GM20000 (cell line): ENCODE results near the gene WWP2.

Source experiments
- DNase-seq: peaks from one replicate; pipeline ENCODE4 v3.0.0; 2012; ENCODE audit warnings: low spot score
- CTCF ChIP-seq: IDR thresholded peaks from 2 replicates; pipeline ENCODE4 v1.5.1; 2012; ENCODE audit warnings: mild to moderate bottlenecking, control low read depth; ENCODE audit errors: extremely low read depth, missing control alignments

Gene WWP2

GRCh38 chr16:69860233-69861231, 98.4 kb downstream of the WWP2 start:
- DNase-seq, result no peak
- TF ChIP-seq CTCF, result no peak

GRCh38 chr16:69861292-69862030, 99.3 kb downstream of the WWP2 start:
- no peak for DNase-seq
- no peak for TF ChIP-seq CTCF

- DNase-seq, result no peak
- no peak for TF ChIP-seq CTCF
Observed at GRCh38 chr16:69863401-69864281, 101.5 kb downstream of the WWP2 start.

- no peak for TF ChIP-seq CTCF
- DNase-seq, result no peak
Observed at GRCh38 chr16:69865701-69866100, 103.6 kb downstream of the WWP2 start.

- DNase-seq, result no peak
- no peak for TF ChIP-seq CTCF
Observed at GRCh38 chr16:69867784-69868560, 105.8 kb downstream of the WWP2 start.

GRCh38 chr16:69870761-69871160, 108.6 kb downstream of the WWP2 start:
- no peak for TF ChIP-seq CTCF
- DNase-seq, result no peak
